H4 (cell line): ENCODE results near the gene CALML6. TPM values are rescaled to one million over a fixed set of nuclear protein-coding genes. Genes with fewer than 3 reads are reported as not detected.
A peak's percentile ranks its signal among the peaks of the same experiment; 100 is the strongest.

Experiments
- DNase-seq: peaks from one replicate; pipeline ENCODE4 v3.0.0-alpha.2; 2015; ENCODE audit warnings: low spot score
- total RNA-seq: library from RNA; depleted of rRNA; stranded (reverse); fragments of >200 nt; shearing (Covaris generic); gene quantifications from 2 replicates; pipeline ENCODE4 v1.2.3, GENCODE V29; 2014

The CALML6 gene
- total RNA-seq, 1 experiment from 2014 or later, result not detected

DNA sequence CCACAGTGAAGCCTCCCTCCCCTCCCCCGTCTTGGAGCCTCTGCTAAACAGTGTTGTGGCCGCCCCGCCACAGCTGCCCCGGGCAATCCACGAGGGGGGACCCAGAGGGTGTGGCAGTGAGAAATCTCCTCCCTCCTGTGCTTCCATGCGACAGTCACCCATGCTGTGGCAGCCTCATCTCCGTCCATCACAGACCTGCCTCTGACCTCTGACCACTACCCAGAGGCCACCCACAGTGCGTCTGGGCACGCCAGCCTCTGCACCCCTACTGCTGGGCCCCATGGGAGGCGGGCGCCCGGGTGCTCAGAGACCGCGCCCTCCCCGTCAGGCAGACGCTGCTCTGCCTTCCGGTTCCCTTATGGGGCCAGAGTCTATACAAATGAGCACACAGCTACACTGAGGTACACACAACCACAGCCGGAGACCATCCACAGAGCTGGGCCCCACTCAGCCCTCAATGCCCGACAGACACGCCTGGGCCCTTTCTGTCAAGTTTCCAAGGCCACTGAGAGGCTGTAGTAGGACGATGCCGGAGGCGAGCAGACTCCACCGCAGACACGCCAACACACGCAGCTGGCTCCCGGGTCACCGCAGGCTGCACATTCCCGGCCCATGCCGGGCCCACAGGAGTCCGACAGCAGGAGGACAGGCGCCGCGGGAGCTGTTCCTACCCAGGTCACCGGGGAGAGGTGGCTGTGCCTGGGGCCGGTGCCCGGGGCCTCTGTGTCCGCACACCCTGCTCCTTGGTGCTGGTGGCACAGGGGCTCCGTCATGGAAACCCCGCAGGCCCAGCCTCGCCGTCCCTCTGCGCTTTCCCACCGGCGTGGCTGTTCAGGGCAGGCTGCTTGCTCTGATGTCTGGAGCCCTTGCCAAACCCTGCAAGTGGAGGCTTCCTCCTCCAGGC lies 27.9 kb downstream of the CALML6 start:
- DNase-seq, result no peak

GRCh38 chr1:1943834-1944570 lies 28.9 kb downstream of the CALML6 start:
- DNase-seq, result no peak

GRCh38 chr1:1945782-1946393 lies 30.8 kb downstream of the CALML6 start:
- DNase-seq, result no peak

DNA sequence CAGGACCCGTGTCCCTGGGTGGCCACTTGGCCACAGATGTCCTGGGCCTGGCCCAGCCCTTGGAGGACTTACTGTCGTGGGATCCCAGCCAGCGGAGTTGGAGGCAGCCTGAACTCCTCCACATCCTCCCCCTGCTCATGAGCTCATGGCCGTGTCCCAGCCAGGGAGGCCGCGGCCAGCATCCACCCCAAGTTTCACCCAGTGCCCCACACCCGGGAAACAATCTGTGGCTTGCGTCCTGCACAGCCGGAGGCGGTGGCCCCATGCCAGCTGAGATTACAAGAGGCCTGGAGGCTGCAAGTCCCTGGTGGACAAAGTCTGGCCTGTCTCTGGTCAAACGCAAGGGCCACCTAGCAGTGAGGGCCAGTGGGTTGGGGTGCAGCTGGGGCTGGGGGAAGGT lies 31.5 kb downstream of the CALML6 start:
- no peak for DNase-seq

- no peak for DNase-seq
These were observed 32.4 kb downstream of the CALML6 start for GRCh38 chr1:1947493-1947892.

- DNase-seq, result no peak
These were observed 33.7 kb downstream of the CALML6 start for GRCh38 chr1:1948783-1949182.

GRCh38 chr1:1950940-1951339 lies 35.9 kb downstream of the CALML6 start:
- DNase-seq, result no peak

DNA sequence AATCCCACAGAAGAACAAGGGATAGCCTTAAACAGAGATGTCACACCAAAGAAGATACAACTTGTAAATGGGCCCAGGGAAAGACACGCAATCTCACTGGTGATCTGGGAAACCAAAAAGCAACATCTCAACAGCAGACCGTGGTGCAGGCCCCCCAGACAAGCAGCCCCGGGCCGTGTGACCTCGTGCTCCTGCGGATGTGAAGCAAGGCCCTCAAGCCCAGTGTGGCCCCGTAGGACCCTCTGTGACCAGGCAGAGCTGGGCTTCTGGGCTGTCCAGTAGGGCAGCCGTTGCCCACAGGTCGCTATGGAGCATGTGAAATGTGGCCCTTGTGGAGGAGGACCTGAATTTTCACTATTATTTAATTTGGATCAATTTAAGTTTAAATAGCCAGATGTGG lies 39.0 kb downstream of the CALML6 start:
- no peak for DNase-seq

DNA sequence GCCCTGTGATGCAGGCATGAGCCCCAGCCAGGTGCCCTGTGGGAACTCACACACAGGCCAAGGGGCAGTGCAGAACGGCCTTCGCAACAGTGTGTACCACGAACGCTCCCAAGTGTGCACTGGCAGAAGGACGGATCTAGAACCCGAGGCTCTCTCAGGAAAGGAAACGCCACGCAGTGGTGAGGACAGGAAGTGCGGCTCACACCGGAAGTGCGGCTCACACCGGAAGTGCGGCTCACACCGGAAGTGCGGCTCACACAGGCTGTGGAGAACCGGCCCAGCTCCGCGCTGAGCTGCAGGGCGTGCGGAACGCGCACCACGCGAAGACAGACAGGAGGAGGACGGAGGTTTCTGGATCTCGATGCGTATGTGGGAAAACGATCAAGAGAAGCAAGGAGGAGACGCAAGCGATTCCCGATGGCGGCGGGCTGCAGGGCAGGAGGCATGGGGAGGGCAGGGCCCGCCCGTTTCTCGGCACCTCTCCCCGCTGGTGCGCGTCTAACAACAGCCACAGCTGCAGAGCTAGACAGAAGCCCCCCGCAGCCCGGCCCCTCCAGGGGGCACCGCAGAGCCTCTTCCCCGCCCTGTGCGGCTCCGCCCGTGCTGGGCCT lies 39.9 kb downstream of the CALML6 start:
- DNase-seq, result no peak

DNA sequence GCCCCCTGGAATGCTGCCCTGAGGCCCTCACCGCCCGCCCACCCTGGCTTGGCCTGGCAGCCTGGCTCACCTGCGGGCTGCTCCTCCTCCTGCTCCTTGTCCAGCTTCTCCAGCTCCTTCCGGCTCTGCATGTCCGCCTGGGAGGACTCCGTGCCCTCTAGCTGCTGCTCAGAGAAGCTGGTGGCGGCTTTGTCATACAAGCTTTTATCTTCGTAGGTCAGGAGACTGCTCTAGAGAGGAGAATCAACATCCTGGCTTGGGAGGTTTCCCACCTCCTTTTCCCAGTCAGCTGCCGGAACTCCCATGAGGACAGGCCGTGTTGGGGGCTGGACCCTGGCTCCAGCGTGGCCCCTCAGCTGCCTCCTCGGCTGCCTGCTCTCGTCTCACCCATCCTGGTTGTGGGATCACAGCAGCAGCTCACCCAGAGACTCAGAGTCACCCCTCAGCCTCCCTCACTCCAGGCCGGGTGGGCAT lies 40.6 kb downstream of the CALML6 start:
- no peak for DNase-seq

DNA sequence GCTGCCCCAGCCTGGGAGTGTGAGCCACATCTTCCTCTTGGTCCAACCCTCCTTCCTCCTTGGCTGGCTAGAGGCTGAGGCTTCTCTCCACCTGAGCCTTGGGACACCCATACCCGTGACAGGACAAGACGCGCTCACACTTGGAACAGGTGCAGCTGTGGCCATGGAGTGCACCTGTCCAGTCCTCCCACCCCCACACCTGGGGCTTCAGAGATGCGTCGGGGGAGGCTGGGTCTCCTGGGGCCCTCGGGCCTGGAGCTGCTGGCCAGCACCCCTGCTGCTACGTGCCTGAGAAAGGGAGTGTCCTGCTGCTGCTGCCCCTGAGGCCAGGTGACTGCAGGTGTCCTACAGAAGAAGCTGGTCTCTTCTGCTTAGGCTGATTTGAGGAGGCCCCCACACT lies 41.0 kb downstream of the CALML6 start:
- no peak for DNase-seq

DNA sequence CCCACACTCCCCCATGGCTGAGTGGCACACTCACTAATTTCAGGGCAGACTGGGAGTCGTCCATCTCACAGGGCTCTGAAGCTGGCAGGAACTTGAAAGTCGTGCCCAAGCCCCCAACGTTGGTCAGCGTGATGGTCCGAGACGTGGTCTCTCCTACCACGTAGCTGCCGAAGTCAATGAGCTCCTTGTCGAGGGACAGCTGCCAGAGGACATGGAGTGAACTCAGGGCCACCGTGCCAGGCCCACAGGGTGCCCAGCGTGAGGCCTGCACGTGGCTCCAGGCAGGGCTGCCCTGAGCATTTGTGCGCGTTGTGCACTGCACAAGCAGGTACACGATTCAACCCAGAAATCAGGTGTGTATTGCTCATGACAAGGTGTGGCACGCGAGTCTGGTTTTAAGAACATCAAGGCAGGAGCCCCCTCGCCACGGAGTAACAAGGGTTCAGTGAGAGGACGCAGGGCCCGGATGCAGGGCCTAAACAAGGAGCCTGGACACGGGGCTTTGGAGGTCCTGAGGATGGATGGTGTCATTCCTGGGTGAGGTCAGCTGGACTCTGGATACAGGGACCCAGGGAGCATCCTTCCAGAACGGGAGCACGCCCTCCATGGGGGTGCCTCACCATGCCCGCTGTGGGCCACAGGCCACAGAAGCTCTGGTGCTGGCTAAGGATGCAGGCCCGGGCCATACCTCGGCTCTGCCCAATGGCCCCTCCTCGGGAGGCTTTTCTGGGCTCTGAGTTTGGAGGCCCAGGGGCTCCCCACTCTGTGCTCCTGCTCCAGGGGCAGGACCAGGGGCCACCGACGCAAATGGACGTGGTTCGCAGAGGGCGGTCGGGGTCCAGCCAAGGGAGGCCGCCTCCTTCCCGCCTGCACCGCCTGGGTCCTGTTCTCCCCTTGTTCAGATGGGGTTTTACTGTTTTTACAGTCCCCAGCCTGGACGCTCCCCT lies 41.8 kb downstream of the CALML6 start:
- DNase-seq, result no peak

DNA sequence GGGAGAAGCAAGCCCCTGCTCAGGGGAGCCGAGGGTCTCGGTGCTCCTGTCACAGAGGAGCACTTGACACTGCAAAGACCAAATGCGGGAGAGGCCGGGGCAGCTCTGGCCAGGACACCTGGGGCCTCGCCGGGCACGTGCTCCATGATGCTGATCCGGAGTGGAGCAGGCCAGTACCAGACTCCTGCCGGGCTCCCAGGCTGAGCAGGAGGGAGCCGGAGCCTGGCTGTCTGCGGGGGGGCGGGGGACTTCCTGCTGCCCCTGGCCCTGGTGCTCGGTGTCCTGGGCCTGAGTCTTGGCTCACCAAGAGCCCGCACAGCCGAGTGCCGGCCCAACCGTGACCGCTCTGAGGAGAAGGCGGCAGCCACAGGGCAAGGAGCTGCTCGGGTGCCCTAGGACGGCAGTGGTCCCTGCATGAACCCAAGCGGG lies 42.5 kb downstream of the CALML6 start:
- no peak for DNase-seq

- no peak for DNase-seq
These were observed 43.0 kb downstream of the CALML6 start for GRCh38 chr1:1958071-1958541.

- no peak for DNase-seq
These were observed 44.4 kb downstream of the CALML6 start for GRCh38 chr1:1959459-1959839.

GRCh38 chr1:1959840-1960479 lies 44.9 kb downstream of the CALML6 start:
- peak; percentile 88 for DNase-seq

DNA sequence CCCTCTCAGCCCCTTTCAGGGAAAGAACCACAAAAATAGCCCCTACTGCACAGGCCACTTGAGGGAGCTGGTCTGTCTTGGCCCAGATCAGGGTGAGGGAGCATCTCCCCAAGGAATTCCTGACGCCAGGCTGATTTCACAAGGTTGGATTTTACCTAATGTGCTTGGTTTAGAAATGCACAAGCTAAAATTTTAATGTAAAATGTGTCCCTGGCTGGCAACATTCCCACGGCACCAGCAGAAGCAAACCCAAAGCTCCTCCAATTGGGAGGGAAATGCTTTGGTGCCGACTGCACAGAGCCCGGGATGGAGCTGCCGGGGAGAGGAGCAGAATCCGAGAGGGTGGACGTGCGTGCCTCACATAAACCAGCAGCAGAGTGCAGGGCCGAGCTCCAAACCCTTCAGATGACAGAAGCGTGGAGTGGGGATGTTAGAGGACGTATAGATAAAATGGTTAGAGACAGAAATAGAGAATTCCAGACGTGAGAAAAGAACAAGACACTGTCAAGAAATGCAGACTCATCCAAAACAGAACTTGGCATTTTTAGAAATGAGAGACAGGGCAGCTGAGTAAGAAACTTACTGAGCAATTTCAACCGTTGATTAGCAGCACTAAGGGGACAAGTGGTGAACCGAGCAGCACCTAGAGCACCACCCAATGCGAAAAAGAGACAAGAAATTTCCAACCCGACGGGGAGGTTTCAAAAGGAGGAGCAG lies 45.6 kb downstream of the CALML6 start:
- DNase-seq, result no peak

- DNase-seq, result no peak
These were observed 47.7 kb downstream of the CALML6 start for GRCh38 chr1:1962752-1963151.

DNA sequence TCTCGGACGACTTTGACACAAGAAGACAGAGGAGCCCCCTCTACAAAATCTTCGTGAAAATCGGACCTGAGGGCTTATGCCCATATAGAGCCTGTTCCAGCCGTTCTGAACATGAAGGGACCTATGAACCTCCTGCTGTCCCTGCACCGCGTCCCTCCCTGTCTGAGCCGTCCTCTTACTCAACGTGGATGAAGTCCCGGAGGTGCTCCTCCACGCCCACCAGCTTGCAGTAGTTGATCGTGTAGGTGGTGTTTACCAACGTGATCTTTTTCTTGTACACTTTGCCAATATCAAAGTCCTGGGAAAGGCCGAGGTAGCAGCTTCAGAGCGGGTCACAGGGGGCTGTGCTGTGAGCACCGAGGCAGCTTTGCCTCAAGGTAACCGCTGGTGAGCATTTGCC lies 48.5 kb downstream of the CALML6 start:
- no peak for DNase-seq

DNA sequence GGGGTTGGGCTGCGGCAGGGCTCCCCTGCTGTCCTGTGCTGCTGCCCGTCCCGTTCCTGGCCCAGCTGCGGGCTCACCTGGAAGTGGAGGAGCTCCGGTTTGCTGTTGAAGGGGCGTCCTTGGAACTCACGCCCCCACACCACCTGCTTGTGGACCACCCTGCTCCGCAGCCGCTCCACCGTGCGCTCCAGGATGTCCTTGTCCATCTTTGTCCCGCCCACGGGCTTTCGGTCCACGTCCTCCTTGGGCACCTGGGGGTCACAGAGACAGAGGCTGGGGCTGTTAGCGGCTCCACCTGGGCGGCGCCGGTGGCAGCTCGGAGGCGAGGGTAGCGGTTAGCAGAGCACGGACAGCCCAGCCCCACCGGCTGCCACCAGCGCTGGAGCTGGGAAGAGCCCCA lies 49.8 kb downstream of the CALML6 start:
- no peak for DNase-seq
